ENCODE measurements around the gene ERCC1. TPM values are rescaled to one million over a fixed set of nuclear protein-coding genes. Genes with fewer than 3 reads are reported as not detected.

The ERCC1 gene
- total and polyA plus RNA-seq, 2 of the 13 experiments (the other 11 are each of a cell fraction or from before 2014, with no cell fraction given): 40.0 to 66.4 TPM

DNA sequence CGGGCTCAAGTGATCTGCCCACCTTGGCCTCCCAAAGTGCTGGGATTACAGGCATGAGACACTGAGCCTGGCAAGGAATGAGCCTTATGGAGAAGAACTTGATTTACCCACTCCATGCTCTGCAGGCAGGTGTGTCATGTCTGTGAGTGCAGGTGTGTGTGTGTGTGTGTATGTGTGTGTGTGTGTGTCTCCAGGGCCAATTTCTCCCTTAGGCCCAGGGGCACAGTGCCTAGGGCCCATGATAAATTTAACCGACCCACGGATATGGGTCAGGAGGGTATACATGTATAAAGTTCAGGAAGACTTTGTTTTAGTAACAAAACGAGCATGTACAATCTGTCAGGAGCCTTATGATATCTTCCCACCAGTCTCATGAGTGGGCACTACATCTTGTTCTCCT, 39.5 kb upstream of the ERCC1 start:
- ChIA-PET POLR2A (no interaction called here), CTCF (ENCODE audit: low intra/inter-chr PET ratio, low total read pairs) (no interaction called here)
- no peaks in the 10 kb centered on the region for H3K9me3 ChIP-seq (ENCODE audit: low read length)
- FAIRE-seq (no peak), DNase-seq (ENCODE audit: low spot score) (no peak), ATAC-seq (no peak)
- TF ChIP-seq SMC3 (IDR thresholded peaks at IDR 0.05; ENCODE audit: low read length) (no peak), ZNF547 (CRISPR knock-in tag; IDR thresholded peaks at IDR 0.05) (no peak), ZNF598 (CRISPR knock-in tag; IDR thresholded peaks at IDR 0.05; ENCODE audit: borderline replicate concordance) (no peak), ZNF383 (CRISPR knock-in tag; IDR thresholded peaks at IDR 0.05; ENCODE audit: borderline replicate concordance) (no peak), TOPORS (CRISPR knock-in tag; IDR thresholded peaks at IDR 0.05) (no peak), ZZZ3 (CRISPR knock-in tag; IDR thresholded peaks at IDR 0.05; ENCODE audit: borderline replicate concordance) (no peak), MAF1 (CRISPR knock-in tag; IDR thresholded peaks at IDR 0.05; ENCODE audit: borderline replicate concordance) (no peak), ZNF570 (CRISPR knock-in tag; IDR thresholded peaks at IDR 0.05; ENCODE audit: borderline replicate concordance) (no peak), ERF (CRISPR knock-in tag; IDR thresholded peaks at IDR 0.05) (no peak), MED13 (CRISPR knock-in tag; IDR thresholded peaks at IDR 0.05) (no peak), ZMYM2 (CRISPR knock-in tag; IDR thresholded peaks at IDR 0.05) (no peak), SP4 (CRISPR knock-in tag; IDR thresholded peaks at IDR 0.05) (no peak), ZFP36L2 (CRISPR knock-in tag; IDR thresholded peaks at IDR 0.05) (no peak), ZNF737 (CRISPR knock-in tag; IDR thresholded peaks at IDR 0.05; ENCODE audit: borderline replicate concordance) (no peak), DMAP1 (CRISPR knock-in tag; IDR thresholded peaks at IDR 0.05) (no peak), ZFP36L1 (CRISPR knock-in tag; IDR thresholded peaks at IDR 0.05) (no peak)
- TF ChIP-seq, protein P1, sequence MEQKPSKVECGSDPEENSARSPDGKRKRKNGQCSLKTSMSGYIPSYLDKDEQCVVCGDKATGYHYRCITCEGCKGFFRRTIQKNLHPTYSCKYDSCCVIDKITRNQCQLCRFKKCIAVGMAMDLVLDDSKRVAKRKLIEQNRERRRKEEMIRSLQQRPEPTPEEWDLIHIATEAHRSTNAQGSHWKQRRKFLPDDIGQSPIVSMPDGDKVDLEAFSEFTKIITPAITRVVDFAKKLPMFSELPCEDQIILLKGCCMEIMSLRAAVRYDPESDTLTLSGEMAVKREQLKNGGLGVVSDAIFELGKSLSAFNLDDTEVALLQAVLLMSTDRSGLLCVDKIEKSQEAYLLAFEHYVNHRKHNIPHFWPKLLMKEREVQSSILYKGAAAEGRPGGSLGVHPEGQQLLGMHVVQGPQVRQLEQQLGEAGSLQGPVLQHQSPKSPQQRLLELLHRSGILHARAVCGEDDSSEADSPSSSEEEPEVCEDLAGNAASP (CRISPR knock-in tag; IDR thresholded peaks at IDR 0.05; ENCODE audit: borderline replicate concordance): no peak
- TF ChIP-seq, protein P2, sequence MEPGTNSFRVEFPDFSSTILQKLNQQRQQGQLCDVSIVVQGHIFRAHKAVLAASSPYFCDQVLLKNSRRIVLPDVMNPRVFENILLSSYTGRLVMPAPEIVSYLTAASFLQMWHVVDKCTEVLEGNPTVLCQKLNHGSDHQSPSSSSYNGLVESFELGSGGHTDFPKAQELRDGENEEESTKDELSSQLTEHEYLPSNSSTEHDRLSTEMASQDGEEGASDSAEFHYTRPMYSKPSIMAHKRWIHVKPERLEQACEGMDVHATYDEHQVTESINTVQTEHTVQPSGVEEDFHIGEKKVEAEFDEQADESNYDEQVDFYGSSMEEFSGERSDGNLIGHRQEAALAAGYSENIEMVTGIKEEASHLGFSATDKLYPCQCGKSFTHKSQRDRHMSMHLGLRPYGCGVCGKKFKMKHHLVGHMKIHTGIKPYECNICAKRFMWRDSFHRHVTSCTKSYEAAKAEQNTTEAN (CRISPR knock-in tag; conservative IDR thresholded peaks at IDR 0.05): no peak
- TF ChIP-seq, protein P3, sequence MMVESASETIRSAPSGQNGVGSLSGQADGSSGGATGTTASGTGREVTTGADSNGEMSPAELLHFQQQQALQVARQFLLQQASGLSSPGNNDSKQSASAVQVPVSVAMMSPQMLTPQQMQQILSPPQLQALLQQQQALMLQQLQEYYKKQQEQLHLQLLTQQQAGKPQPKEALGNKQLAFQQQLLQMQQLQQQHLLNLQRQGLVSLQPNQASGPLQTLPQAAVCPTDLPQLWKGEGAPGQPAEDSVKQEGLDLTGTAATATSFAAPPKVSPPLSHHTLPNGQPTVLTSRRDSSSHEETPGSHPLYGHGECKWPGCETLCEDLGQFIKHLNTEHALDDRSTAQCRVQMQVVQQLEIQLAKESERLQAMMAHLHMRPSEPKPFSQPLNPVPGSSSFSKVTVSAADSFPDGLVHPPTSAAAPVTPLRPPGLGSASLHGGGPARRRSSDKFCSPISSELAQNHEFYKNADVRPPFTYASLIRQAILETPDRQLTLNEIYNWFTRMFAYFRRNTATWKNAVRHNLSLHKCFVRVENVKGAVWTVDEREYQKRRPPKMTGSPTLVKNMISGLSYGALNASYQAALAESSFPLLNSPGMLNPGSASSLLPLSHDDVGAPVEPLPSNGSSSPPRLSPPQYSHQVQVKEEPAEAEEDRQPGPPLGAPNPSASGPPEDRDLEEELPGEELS (CRISPR knock-in tag; IDR thresholded peaks at IDR 0.05): no peak
- peaks cover 0 to 7% of the 10 kb centered on the region in 2 experiments; a peak in 1 of 5 replicates for H3K27me3 ChIP-seq (ENCODE audit: control insufficient read depth in 1 of 2, insufficient read depth in 2 of 2, low read length in 2 of 2)
- H3K36me3 ChIP-seq (replicated peaks in 1 of 2; ENCODE audit: control insufficient read depth in 1 of 2, insufficient read depth in 2 of 2, low read length in 2 of 2): no peaks in the 10 kb centered on the region
- no peak overlapping the region for H3K4me3 ChIP-seq (replicated peaks in 1 of 3; ENCODE audit: insufficient read depth in 1 of 3, low read depth in 2 of 3, low read length in 3 of 3)
- no peak overlapping the region for H3K27ac ChIP-seq (ENCODE audit: extremely low read length, insufficient read depth, low read length)
- H3K4me1 ChIP-seq (ENCODE audit: insufficient read depth, low read length): peaks cover 40% of the 10 kb centered on the region; the same call in 1 of the 2 replicates
- no peaks in the 10 kb centered on the region for H3K79me2 ChIP-seq (ENCODE audit: insufficient read depth, low read length)
- peaks cover under 1% of the 10 kb centered on the region; the same call in 1 of the 2 replicates for H4K20me1 ChIP-seq (ENCODE audit: insufficient read depth, low read length)
- no peak overlapping the region for H3K9ac ChIP-seq (ENCODE audit: insufficient read depth, low read depth, low read length)
- intact Hi-C loops (cut with micrococcal nuclease; ENCODE audit: unreplicated experiment): no loop called here
- no peak overlapping the region for H3K4me2 ChIP-seq (ENCODE audit: low read depth, low read length)
- 8% methylated on average over 4 of the region's 4 CpGs for WGBS (ENCODE audit: low lambda C conversion rate)
- H2AFZ ChIP-seq (ENCODE audit: low read length): no peak overlapping the region
- in situ Hi-C loops (cut with HindIII; ENCODE audit: extremely low pct_ligation_motif_present, low pct_unique_long_range_greater_than_20kb): no loop called here
- BruUV-seq (replicated peaks): no TSS peak
